ENCODE results near the gene METRN. TPM values are rescaled to one million over a fixed set of nuclear protein-coding genes. Genes with fewer than 3 reads are reported as not detected.

The METRN gene
- total RNA-seq, 4 donors from 2014 or later, result 24.4 to 42.1 (median 33.3) TPM

GRCh38 chr16:677316-678190, 37.4 kb upstream of the METRN start:
- DNase-seq, result peak in 1 of 2 donors; percentile 16
- TF ChIP-seq CTCF (IDR thresholded peaks at IDR 0.05 in 4 of 5, conservative IDR thresholded peaks at IDR 0.05 in 1 of 5) (no peak), POLR2A (IDR thresholded peaks at IDR 0.05) (no peak)
- no peak overlapping the region for H3K27ac ChIP-seq
- H3K4me3 ChIP-seq, result no peak overlapping the region
- no peak for ATAC-seq
- H3K27me3 ChIP-seq, result no peaks in the 10 kb centered on the region
- peaks cover 0 to 26% of the 10 kb centered on the region in 2 donors for H3K36me3 ChIP-seq
- in situ Hi-C loops (cut with MboI; ENCODE audit: low sequenced_read_pairs in 4 of 4) (no loop called here), intact Hi-C loops (cut with DNase I; ENCODE audit: low total_unique reads) (no loop called here)
- peaks cover 15 to 27% of the 10 kb centered on the region in 2 donors for H3K4me1 ChIP-seq
- no peaks in the 10 kb centered on the region for H3K9me3 ChIP-seq

GRCh38 chr16:678209-678857, 36.6 kb upstream of the METRN start:
- Histone ChIP-seq H3K27ac (no peak overlapping the region), H3K4me3 (no peak overlapping the region), H3K9me3 (no peaks in the 10 kb centered on the region), H3K4me1 (peaks cover 19 to 34% of the 10 kb centered on the region in 2 donors), H3K27me3 (no peaks in the 10 kb centered on the region), H3K36me3 (peaks cover 0 to 26% of the 10 kb centered on the region in 2 donors)
- intact Hi-C loops (cut with DNase I; ENCODE audit: low total_unique reads) (no loop called here), in situ Hi-C loops (cut with MboI; ENCODE audit: low sequenced_read_pairs in 4 of 4) (no loop called here)
- peak in 1 of 2 donors; percentile 27 for DNase-seq
- no peak for ATAC-seq
- TF ChIP-seq POLR2A (IDR thresholded peaks at IDR 0.05) (no peak), CTCF (IDR thresholded peaks at IDR 0.05 in 4 of 5, conservative IDR thresholded peaks at IDR 0.05 in 1 of 5) (no peak)

GRCh38 chr16:678858-679813, 35.8 kb upstream of the METRN start:
- peak; percentile 14 to 21 for ATAC-seq
- H3K27ac ChIP-seq, result peak overlapping the region; percentile 89 to 100 (median 98)
- no peaks in the 10 kb centered on the region for H3K9me3 ChIP-seq
- in situ Hi-C loops (cut with MboI; ENCODE audit: low sequenced_read_pairs in 4 of 4) (no loop called here), intact Hi-C loops (cut with DNase I; ENCODE audit: low total_unique reads) (no loop called here)
- TF ChIP-seq CTCF (IDR thresholded peaks at IDR 0.05 in 4 of 5, conservative IDR thresholded peaks at IDR 0.05 in 1 of 5) (no peak), POLR2A (IDR thresholded peaks at IDR 0.05) (no peak)
- peaks cover 0 to 21% of the 10 kb centered on the region in 2 donors for H3K36me3 ChIP-seq
- H3K27me3 ChIP-seq, result no peaks in the 10 kb centered on the region
- H3K4me1 ChIP-seq, result peaks cover 24 to 40% of the 10 kb centered on the region in 2 donors
- H3K4me3 ChIP-seq, result peak overlapping the region; percentile 51 to 82 (median 70)
- peak; percentile 34 to 66 for DNase-seq
